ENCODE data around the gene OPN1MW. TPM values are rescaled to one million over a fixed set of nuclear protein-coding genes. Genes with fewer than 3 reads are reported as not detected.

OPN1MW gene
- total RNA-seq, 1 donor from 2014 or later = not detected

Other genes starting within 250 kb of the OPN1MW start
- 73.8 and 82.7 TPM in 2 replicates for gene NAA10, start 247.6 kb upstream of the OPN1MW start, total RNA-seq (ENCODE audit: low replicate concordance)
- gene RENBP, start 238.0 kb upstream of the OPN1MW start, total RNA-seq (ENCODE audit: low replicate concordance) = 4.9 and 6.7 TPM in 2 replicates
- gene HCFC1, start 210.8 kb upstream of the OPN1MW start, total RNA-seq (ENCODE audit: low replicate concordance) = 81.2 and 98.0 TPM in 2 replicates
- gene TMEM187, start 209.8 kb upstream of the OPN1MW start, total RNA-seq (ENCODE audit: low replicate concordance) = 14.4 and 15.2 TPM in 2 replicates
- gene IRAK1, start 162.7 kb upstream of the OPN1MW start, total RNA-seq (ENCODE audit: low replicate concordance) = 83.8 and 86.1 TPM in 2 replicates
- 32.0 and 37.7 TPM in 2 replicates for gene MECP2, start 84.9 kb upstream of the OPN1MW start, total RNA-seq (ENCODE audit: low replicate concordance)
- not detected in 2 replicates for gene OPN1LW, start 38.4 kb upstream of the OPN1MW start, total RNA-seq (ENCODE audit: low replicate concordance)
- gene OPN1MW2, start 37.2 kb downstream of the OPN1MW start, total RNA-seq (ENCODE audit: low replicate concordance) = not detected in 2 replicates
- gene OPN1MW3, start 75.0 kb downstream of the OPN1MW start, total RNA-seq (ENCODE audit: low replicate concordance) = not detected in 2 replicates
- not detected in 2 replicates for gene TEX28, start 112.5 kb downstream of the OPN1MW start, total RNA-seq (ENCODE audit: low replicate concordance)
- gene TKTL1, start 113.2 kb downstream of the OPN1MW start, total RNA-seq (ENCODE audit: low replicate concordance) = 0.56 TPM in 1 of 2 replicates, not detected in the other
- 806 and 851 TPM in 2 replicates for gene FLNA, start 192.0 kb downstream of the OPN1MW start, total RNA-seq (ENCODE audit: low replicate concordance)
- gene EMD, start 196.7 kb downstream of the OPN1MW start, total RNA-seq (ENCODE audit: low replicate concordance) = 56.7 and 62.7 TPM in 2 replicates
- gene RPL10, start 215.8 kb downstream of the OPN1MW start, total RNA-seq (ENCODE audit: low replicate concordance) = 2,880 and 3,042 TPM in 2 replicates
- gene DNASE1L1, start 226.7 kb downstream of the OPN1MW start, total RNA-seq (ENCODE audit: low replicate concordance) = 13.3 and 14.4 TPM in 2 replicates
- 30.5 and 46.1 TPM in 2 replicates for gene TAFAZZIN, start 228.9 kb downstream of the OPN1MW start, total RNA-seq (ENCODE audit: low replicate concordance)
- gene ATP6AP1, start 246.1 kb downstream of the OPN1MW start, total RNA-seq (ENCODE audit: low replicate concordance) = 105 and 159 TPM in 2 replicates